Stomach (tissue), 4 donors: ENCODE results near the gene PPP1R3D.

ENCODE experiments used
- CTCF ChIP-seq, 7 experiments: fragments of 450-650 bp in 4 of 7; fragments of 200-600 bp in 3 of 7; sonication (generic) in 3 of 7; IDR thresholded peaks; one replicate each; pipeline ENCODE4 v1.5.1; 2016 to 2019; ENCODE audit warnings: antibody characterized with exemption in 7 of 7, control low read depth in 2 of 7, mild to moderate bottlenecking in 1 of 7
- POLR2A ChIP-seq, 4 donors: fragments of 450-650 bp; IDR thresholded peaks; one replicate each; pipeline ENCODE4 v1.6.1; 2016; ENCODE audit warnings: antibody characterized with exemption in 4 of 4, control low read depth in 2 of 4, mild to moderate bottlenecking in 1 of 4, moderate library complexity in 1 of 4

- TF ChIP-seq POLR2A (IDR thresholded peaks at IDR 0.05) (no peak), CTCF (IDR thresholded peaks at IDR 0.05) (no peak)
Observed at GRCh38 chr20:59977086-59977485, 37.0 kb upstream of the PPP1R3D start.
